Kidney epithelial cell (primary cell): ENCODE measurements around the gene RNASE8. TPM values are rescaled to one million over a fixed set of nuclear protein-coding genes. Genes with fewer than 3 reads are reported as not detected.

Source experiments
- DNase-seq: peaks from one replicate; pipeline ENCODE4 v3.0.0-alpha.2; 2010; ENCODE audit warnings: low read depth
- H3K27me3 ChIP-seq: 2 replicates; pipeline ENCODE4 v1.6.0; 2011; ENCODE audit warnings: low read length; ENCODE audit not compliant: control insufficient read depth, insufficient read depth
- H3K36me3 ChIP-seq: 2 replicates; pipeline ENCODE4 v1.5.1; 2011; ENCODE audit warnings: low read length; ENCODE audit not compliant: control insufficient read depth, insufficient read depth
- H3K4me3 ChIP-seq: 2 replicates; pipeline ENCODE4 v1.5.1; 2011; ENCODE audit warnings: low read depth, mild to moderate bottlenecking, control low read depth, low read length
- CTCF ChIP-seq: IDR thresholded peaks from 2 replicates; pipeline ENCODE4 v1.5.1; 2011; ENCODE audit warnings: mild to moderate bottlenecking, moderate library complexity, low read length, control low read depth, inconsistent platforms; ENCODE audit not compliant: insufficient read depth, poor library complexity, severe bottlenecking
- total RNA-seq: library from RNA; depleted of rRNA; stranded (reverse); fragments of >200 nt; gene quantifications from 2 replicates; pipeline ENCODE4 v1.2.3, GENCODE V29; 2015

Gene RNASE8
- total RNA-seq, 1 donor from 2014 or later, result not detected

GRCh38 chr14:21103710-21104447, 46.3 kb downstream of the RNASE8 start:
- no peaks in the 10 kb centered on the region for H3K27me3 ChIP-seq
- peak overlapping the region; percentile 58 for H3K4me3 ChIP-seq
- no peaks in the 10 kb centered on the region for H3K36me3 ChIP-seq
- peak; percentile 71 for DNase-seq
- peak; percentile 89 for TF ChIP-seq CTCF

- H3K4me3 ChIP-seq, result peak overlapping the region; percentile 58
- H3K27me3 ChIP-seq, result no peaks in the 10 kb centered on the region
- TF ChIP-seq CTCF, result peak; percentile 99
- no peak for DNase-seq
- H3K36me3 ChIP-seq, result no peaks in the 10 kb centered on the region
Observed at GRCh38 chr14:21104448-21105060, 46.9 kb downstream of the RNASE8 start.

GRCh38 chr14:21105095-21105494, 47.5 kb downstream of the RNASE8 start:
- DNase-seq, result no peak
- H3K36me3 ChIP-seq, result no peaks in the 10 kb centered on the region
- TF ChIP-seq CTCF, result no peak
- H3K27me3 ChIP-seq, result no peaks in the 10 kb centered on the region
- no peak overlapping the region for H3K4me3 ChIP-seq

GRCh38 chr14:21106176-21106497, 48.5 kb downstream of the RNASE8 start:
- Histone ChIP-seq H3K36me3 (no peaks in the 10 kb centered on the region), H3K4me3 (no peak overlapping the region), H3K27me3 (no peaks in the 10 kb centered on the region)
- TF ChIP-seq CTCF, result no peak
- no peak for DNase-seq

DNA sequence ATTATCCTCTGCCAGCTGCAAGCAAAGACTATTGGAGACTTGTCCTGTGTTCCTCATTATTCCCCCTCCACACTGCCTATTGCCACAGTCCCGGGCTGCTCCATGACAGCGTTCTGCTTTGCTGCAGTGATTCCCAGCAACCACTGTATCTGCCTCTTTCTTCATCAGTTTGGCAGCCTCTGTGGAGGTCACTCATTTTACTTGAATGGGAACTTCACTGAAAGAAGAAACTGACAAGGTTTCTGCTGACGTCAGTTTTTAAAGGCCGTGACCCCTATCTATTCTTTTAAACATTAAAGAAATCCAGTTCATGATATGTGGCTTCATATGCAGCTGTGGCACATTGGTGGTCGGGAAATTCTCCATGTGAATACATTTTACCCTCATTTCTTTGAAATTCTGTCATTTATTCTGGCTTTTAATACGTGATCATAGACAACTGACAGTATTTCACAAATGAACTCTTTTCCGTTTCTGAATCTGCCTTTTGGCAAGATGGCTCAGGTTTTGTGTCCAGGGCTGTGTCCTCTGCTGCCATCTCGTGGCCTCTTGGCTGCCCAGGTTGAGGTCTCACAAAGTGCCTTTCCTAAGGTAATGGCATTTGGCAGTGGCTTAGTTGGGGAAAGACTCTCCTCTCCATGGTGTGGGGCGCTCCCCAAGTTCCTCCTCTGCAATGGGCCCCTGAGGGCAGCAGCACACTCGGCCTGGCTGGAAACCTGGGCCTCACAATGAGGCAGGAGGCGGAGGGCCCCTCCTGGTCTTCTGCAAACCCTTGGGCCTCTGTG, 49.1 kb downstream of the RNASE8 start:
- TF ChIP-seq CTCF, result peak; percentile 93
- H3K36me3 ChIP-seq, result no peaks in the 10 kb centered on the region
- no peak overlapping the region for H3K4me3 ChIP-seq
- H3K27me3 ChIP-seq, result no peaks in the 10 kb centered on the region
- DNase-seq, result no peak
